Stimulated activated memory B cell treated with anti-CD40 and anti-IgM and Interleukin-4, amounts not matched to agents 10 μg/mL and 1 μg/mL and 100 μg/mL, for 72 hours (primary cell): Measurements from ENCODE around the gene USO1.
"Not testable (repeated sequence)": the region's sequence is repeated elsewhere in the genome, so short reads cannot be mapped to it uniquely, and the experiment has no call there.

ENCODE experiments used
- ATAC-seq: fragments of 150-1000 bp; cut with Tn5 transposase; 2 replicates; pipeline ENCODE4 v1.10.0; 2021
- H3K27ac Mint-ChIP-seq: one replicate; pipeline ENCODE4 v1.8.0; 2022; ENCODE audit warnings: mild to moderate bottlenecking, mixed read lengths
- H3K27me3 Mint-ChIP-seq: one replicate; pipeline ENCODE4 v1.8.0; 2022; ENCODE audit warnings: mixed read lengths
- H3K36me3 Mint-ChIP-seq: one replicate; pipeline ENCODE4 v1.8.0; 2022; ENCODE audit warnings: mixed read lengths
- H3K4me1 Mint-ChIP-seq: one replicate; pipeline ENCODE4 v1.8.0; 2022; ENCODE audit warnings: mixed read lengths
- H3K4me3 Mint-ChIP-seq: one replicate; pipeline ENCODE4 v1.8.0; 2022; ENCODE audit warnings: mild to moderate bottlenecking, moderate library complexity, mixed read lengths
- H3K9me3 Mint-ChIP-seq: one replicate; pipeline ENCODE4 v1.8.0; 2022; ENCODE audit warnings: mixed read lengths

Gene USO1, protein sequence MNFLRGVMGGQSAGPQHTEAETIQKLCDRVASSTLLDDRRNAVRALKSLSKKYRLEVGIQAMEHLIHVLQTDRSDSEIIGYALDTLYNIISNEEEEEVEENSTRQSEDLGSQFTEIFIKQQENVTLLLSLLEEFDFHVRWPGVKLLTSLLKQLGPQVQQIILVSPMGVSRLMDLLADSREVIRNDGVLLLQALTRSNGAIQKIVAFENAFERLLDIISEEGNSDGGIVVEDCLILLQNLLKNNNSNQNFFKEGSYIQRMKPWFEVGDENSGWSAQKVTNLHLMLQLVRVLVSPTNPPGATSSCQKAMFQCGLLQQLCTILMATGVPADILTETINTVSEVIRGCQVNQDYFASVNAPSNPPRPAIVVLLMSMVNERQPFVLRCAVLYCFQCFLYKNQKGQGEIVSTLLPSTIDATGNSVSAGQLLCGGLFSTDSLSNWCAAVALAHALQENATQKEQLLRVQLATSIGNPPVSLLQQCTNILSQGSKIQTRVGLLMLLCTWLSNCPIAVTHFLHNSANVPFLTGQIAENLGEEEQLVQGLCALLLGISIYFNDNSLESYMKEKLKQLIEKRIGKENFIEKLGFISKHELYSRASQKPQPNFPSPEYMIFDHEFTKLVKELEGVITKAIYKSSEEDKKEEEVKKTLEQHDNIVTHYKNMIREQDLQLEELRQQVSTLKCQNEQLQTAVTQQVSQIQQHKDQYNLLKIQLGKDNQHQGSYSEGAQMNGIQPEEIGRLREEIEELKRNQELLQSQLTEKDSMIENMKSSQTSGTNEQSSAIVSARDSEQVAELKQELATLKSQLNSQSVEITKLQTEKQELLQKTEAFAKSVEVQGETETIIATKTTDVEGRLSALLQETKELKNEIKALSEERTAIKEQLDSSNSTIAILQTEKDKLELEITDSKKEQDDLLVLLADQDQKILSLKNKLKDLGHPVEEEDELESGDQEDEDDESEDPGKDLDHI

DNA sequence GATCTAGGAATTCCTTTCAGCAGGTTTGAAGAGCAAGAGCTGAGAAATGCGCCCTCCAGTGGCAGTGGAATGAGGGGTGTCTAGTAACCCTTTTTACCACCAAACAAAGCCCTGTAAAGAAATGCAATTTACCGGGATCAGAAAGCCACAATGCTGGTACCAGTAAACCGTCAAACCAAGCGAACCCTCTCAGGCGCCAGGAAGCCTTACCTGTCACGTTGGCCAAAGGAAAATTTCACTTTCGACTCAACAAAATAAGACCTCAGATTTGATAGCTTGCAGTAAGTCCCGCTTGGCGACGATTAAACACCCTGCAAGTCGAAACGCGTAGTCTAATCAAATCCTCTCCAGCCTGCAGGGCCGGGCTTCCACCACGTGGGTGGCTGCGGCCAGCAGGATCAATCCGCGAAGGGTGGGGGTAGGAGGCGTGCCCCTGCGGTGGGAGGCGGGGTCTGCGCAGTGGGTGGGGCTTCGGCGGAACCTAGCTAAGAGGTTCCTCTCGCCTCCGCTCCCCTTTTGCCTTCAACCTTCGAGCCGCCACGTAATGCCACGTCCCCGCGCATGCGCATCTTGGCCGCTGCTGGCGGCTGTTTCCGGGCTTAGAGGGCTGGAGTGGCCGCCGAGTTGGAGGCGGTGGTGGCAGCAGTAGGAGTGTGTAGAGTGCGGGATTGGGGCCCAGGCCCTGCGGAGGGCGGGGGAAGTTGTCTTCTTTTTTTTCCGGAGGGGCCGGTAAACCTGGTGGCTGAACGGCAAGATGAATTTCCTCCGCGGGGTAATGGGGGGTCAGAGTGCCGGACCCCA lies at the start of gene USO1:
Gene USO1 (plus strand): TSS at position 512 of the 801 bp plus-strand sequence. CDS start 243 bp downstream, at position 755.
- H3K4me3 Mint-ChIP-seq: peak within 1 kb of the TSS; percentile 99
- ATAC-seq: peak; percentile 98
- H3K27me3 Mint-ChIP-seq: no peaks in the 10 kb centered on the region
- H3K4me1 Mint-ChIP-seq: peaks cover 47% of the 10 kb centered on the region
- H3K27ac Mint-ChIP-seq: peak within 1 kb of the TSS; percentile 99
- H3K9me3 Mint-ChIP-seq: no peaks in the 10 kb centered on the region
- peaks cover 10% of the 10 kb centered on the region for H3K36me3 Mint-ChIP-seq

DNA sequence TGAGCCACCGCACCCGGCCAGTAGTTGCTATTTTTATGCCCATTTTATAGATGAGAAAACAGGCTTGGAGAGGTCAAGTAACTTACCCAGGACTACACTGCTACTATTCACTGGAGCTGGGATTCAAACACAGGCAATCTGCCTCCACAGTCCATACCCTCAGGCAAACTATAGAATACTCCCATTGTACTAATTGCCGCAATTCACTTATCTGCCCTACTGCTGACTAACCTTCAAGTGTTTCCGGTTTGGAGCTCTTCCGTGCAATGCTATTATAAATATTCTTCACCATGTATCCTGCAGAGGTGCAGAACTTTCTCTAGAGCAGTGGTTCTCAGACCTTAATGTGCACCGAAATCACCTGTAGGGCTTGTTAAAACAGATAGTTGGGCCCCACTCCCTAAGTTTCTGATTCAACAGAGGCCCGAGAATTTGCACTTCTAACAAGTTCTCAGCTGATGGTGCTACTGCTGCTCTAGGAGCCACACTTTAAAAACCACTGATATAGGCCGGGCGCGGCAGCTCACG lies 49.3 kb upstream of the USO1 start:
- peaks cover 26% of the 10 kb centered on the region for H3K4me1 Mint-ChIP-seq
- H3K9me3 Mint-ChIP-seq: no peaks in the 10 kb centered on the region
- no peaks in the 10 kb centered on the region for H3K27me3 Mint-ChIP-seq
- H3K27ac Mint-ChIP-seq: no peak overlapping the region
- ATAC-seq: no peak
- no peak overlapping the region for H3K4me3 Mint-ChIP-seq
- H3K36me3 Mint-ChIP-seq: peaks cover 6% of the 10 kb centered on the region

DNA sequence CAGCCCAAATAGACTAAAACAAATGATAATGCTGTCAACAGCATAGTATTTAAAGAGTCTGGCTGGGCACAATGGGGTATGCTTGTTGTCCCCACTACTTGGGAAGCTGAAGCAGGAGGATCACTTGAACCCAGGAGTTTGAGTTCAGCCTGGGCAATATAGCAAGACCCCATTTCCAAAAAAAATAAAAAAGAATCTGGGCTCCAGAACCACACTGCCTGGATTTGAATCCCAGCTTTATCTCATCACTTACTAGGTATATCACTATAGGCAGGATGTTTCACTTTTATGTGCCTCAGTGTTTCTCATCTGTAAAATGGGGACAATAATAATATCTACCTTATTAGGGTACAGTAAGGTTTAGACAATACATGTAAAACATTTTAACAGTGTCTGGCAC lies 45.9 kb upstream of the USO1 start:
- H3K27ac Mint-ChIP-seq: no peak overlapping the region
- H3K9me3 Mint-ChIP-seq: no peaks in the 10 kb centered on the region
- H3K4me3 Mint-ChIP-seq: no peak overlapping the region
- H3K27me3 Mint-ChIP-seq: no peaks in the 10 kb centered on the region
- no peaks in the 10 kb centered on the region for H3K36me3 Mint-ChIP-seq
- H3K4me1 Mint-ChIP-seq: peaks cover 14% of the 10 kb centered on the region
- ATAC-seq: no peak

DNA sequence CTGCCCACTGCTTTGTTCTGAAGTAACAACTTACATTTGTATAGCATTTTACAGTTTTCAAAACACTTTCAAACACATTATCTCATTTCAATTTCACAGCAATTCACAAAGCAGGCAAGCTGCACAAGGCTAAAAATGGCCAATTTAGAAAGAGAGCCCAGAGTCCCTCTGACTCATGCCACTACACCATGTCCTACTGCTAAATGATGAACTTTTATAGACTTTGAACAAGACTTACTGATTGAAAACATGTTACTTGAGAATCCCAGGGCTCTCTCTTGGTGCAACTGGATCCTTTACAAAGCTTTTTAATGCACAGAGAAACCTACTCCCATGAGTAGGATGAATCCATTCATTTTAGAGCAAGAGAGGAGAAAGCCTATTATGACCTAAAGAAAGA lies 45.4 kb upstream of the USO1 start:
- no peaks in the 10 kb centered on the region for H3K27me3 Mint-ChIP-seq
- no peak for ATAC-seq
- H3K4me3 Mint-ChIP-seq: no peak overlapping the region
- no peaks in the 10 kb centered on the region for H3K36me3 Mint-ChIP-seq
- no peaks in the 10 kb centered on the region for H3K9me3 Mint-ChIP-seq
- peaks cover 11% of the 10 kb centered on the region for H3K4me1 Mint-ChIP-seq
- H3K27ac Mint-ChIP-seq: no peak overlapping the region

DNA sequence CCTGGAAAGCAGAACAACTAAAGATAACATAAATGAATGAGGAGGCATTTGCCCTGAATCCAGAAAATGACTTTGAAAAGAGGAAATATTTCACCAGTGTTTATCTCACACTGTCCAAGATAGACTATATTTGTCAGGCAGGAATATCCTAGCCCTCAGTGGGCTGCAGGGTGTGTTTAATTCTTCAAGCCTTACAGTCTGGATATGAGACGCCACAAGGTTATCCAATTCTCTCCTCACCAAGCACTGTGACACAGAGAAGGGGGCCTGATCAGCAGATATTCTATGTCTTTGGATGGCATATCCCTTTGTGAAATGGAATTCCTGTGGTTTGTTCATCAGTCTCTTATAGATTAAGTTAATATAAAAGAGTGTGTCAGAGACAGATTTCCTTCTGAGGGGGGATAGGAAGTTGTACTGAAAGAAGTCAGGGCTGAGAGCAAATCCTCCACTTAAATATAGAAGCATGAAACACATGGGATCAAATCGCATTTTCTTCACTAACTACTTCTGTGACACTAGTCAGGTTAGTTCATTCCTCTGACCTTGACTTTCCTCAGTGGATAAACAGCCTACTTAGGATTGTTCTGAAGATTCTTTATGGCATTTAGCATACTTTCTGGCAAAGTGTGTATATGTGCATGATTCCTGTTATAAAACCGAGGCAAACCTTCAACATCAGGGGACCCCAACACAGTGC lies 44.4 kb upstream of the USO1 start:
- no peaks in the 10 kb centered on the region for H3K36me3 Mint-ChIP-seq
- H3K4me1 Mint-ChIP-seq: peaks cover 8% of the 10 kb centered on the region
- no peaks in the 10 kb centered on the region for H3K27me3 Mint-ChIP-seq
- no peaks in the 10 kb centered on the region for H3K9me3 Mint-ChIP-seq
- no peak for ATAC-seq
- no peak overlapping the region for H3K4me3 Mint-ChIP-seq
- H3K27ac Mint-ChIP-seq: no peak overlapping the region

DNA sequence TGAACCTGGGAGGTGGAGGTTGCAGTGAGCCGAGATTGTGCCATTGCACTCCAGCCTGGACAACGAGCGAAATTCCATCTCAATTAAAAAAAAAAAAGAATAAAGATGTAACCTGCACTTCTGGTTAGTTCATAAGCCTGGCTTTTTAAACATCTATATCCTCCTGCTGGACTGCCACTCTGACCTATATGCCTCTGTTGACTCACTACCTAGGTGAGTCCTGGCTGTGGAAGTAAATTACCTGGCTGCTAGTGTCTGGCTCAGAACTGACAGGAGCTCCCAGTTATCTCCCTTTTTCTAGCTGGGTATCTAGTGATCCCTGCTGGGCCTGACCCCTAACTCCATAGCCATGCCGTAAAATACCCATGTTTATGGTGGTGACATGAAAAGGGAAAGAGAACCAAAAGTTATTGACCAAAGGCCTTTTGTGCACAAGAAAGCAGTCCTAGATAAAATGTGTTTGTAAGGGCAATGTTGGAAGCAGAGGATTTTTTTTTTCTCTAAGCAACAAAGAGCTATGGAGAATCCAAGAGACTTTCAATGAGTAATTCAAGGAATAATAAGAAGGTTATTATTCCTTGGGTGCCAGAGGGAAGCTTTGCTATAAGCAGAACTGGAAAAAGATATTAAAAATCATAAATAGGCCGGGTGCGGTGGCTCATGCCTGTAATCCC lies 40.8 kb upstream of the USO1 start:
- Mint-ChIP-seq H3K36me3 (peaks cover 11% of the 10 kb centered on the region), H3K27ac (peak overlapping the region; percentile 55), H3K9me3 (peaks cover 2% of the 10 kb centered on the region), H3K4me3 (no peak overlapping the region), H3K27me3 (no peaks in the 10 kb centered on the region), H3K4me1 (peaks cover 8% of the 10 kb centered on the region)
- no peak for ATAC-seq

DNA sequence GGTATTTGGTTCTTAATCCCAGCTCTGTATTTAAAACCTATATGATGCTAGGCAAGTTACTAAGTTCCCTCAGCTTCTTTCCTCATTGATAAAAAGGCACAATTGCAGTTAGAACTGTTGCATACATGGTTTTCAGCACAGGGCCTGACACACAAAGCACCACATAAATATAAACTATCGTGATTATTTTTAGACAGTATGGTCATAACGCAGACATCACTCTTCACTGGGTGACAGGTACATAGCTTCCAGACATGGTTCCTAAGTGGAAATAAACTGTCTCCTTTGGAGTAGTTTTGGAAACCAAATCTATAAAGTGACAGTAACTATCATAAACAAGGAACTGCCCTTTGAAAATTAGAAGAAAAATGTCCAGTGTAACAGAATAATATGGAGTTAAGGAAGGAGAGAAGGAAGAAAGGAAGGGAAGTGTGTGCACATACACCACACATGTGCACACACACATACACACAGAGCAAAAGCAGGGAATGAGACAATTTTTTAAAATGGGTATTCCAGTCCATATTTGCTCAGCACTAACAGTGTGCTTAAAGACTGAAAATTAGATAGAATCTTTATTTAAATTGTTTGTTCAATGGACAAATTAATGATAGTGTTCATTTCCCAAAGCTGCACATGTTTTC lies 38.7 kb upstream of the USO1 start:
- no peak overlapping the region for H3K4me3 Mint-ChIP-seq
- H3K9me3 Mint-ChIP-seq: peaks cover 2% of the 10 kb centered on the region
- H3K4me1 Mint-ChIP-seq: peaks cover 8% of the 10 kb centered on the region
- peaks cover 11% of the 10 kb centered on the region for H3K36me3 Mint-ChIP-seq
- H3K27ac Mint-ChIP-seq: no peak overlapping the region
- H3K27me3 Mint-ChIP-seq: no peaks in the 10 kb centered on the region
- ATAC-seq: no peak

DNA sequence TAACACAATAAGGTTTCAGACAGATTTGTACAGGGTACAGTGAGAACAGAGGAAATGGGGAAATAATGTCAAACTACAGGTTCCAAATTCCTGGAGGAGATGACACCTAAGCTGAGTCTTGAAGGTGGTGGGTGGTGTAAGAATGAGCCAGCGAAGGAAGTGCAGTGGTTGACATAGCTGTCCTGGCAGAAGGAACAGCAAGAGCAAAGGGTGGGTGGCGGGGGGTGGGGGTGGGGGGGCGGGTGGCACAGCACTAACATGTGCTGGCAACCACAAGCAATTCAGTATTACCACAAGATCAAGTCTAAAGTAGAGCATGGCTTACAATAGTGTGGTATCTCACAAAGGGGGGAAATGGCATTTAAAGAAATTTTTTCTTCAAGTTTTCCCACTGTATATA lies 38.0 kb upstream of the USO1 start:
- Mint-ChIP-seq H3K4me3 (no peak overlapping the region), H3K4me1 (peaks cover 8% of the 10 kb centered on the region), H3K27ac (no peak overlapping the region), H3K27me3 (no peaks in the 10 kb centered on the region), H3K9me3 (peaks cover 2% of the 10 kb centered on the region), H3K36me3 (peaks cover 11% of the 10 kb centered on the region)
- no peak for ATAC-seq

DNA sequence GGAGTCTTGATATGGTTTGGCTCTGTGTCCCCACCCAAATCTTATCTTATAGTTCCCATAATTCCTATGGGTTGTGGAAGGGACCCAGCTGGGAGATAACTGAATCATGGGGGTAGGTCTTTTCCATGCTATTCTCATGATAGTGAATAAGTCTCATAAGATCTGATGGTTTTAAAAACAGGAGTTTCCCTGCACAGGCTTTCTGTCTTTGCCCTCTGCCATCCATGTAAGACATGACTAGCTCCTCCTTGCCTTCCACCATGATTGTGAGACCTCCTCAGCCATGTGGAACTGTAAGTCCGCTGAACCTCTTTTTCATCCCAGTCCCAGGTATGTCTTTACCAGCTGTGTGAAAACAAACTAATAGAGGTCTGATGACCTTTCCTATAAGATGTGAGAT lies 37.3 kb upstream of the USO1 start:
- H3K27me3 Mint-ChIP-seq, H3K4me1 Mint-ChIP-seq, H3K9me3 Mint-ChIP-seq, H3K27ac Mint-ChIP-seq, ATAC-seq, H3K4me3 Mint-ChIP-seq: not testable (repeated sequence)
- peaks cover 11% of the 10 kb centered on the region for H3K36me3 Mint-ChIP-seq

DNA sequence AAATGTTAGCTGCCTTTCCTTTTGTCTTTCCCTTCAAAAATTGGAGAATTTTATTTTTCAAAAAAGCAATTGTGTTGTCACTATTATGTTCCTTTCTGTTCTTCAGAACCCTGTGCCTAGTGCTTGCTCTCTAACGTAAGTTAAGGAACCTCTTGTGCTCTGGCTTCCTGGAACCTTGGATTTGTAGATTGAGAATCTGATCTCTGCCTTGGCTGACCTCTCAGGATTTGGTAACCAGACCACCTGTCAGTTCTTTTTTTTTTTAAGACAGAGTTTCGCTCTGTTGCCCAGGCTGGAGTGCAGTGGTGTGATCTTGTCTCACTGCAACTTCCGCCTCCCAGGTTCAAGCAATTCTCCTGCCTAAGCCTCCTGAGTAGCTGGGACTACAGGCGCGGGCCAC lies 32.3 kb upstream of the USO1 start:
- H3K27me3 Mint-ChIP-seq, H3K27ac Mint-ChIP-seq, H3K4me3 Mint-ChIP-seq, ATAC-seq, H3K9me3 Mint-ChIP-seq: not testable (repeated sequence)
- peaks cover 11% of the 10 kb centered on the region for H3K36me3 Mint-ChIP-seq
- H3K4me1 Mint-ChIP-seq: peaks cover 14% of the 10 kb centered on the region

DNA sequence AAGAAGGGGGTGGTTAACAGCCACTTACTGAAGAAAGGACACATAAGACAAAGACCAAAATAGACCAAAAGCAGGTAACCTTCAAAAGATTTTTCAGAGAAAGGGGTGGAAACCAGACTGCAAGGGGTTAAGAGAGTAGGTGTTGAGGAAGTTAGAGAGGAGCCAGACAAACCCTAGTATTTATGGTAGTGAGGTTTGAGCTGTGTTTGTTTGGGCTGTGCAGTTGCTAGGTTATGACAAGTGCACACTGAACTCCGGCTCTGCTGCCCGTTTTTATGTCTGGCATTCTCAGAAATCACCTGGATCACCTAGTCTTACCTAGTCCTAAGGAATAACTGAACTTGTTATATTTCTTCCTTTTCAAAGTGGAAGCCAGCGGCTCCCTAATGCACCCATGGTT lies 28.3 kb upstream of the USO1 start:
- Mint-ChIP-seq H3K27ac (peak overlapping the region; percentile 90), H3K27me3 (no peaks in the 10 kb centered on the region), H3K4me1 (peaks cover 33% of the 10 kb centered on the region), H3K4me3 (no peak overlapping the region), H3K9me3 (no peaks in the 10 kb centered on the region), H3K36me3 (peaks cover 7% of the 10 kb centered on the region)
- peak; percentile 71 for ATAC-seq

DNA sequence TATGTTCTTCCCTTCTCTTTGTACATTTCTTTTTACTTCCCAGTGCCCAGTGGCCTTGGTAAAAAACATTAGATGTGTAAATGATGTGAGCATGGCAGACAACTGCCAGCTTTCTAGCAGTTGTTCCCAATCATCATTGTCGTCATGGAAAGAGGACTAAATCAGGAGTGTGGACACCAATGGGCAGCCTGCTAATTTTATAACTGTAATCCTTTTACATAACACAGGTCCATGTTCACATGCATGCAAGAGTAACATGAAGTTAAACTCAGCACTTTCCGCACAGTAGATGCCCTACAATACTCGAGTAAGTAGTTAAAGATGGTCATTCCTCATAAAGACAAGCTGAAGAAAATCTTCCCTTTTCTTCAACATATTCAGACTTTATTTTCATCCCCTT lies 27.8 kb upstream of the USO1 start:
- peaks cover 7% of the 10 kb centered on the region for H3K36me3 Mint-ChIP-seq
- H3K9me3 Mint-ChIP-seq: no peaks in the 10 kb centered on the region
- peaks cover 33% of the 10 kb centered on the region for H3K4me1 Mint-ChIP-seq
- H3K27me3 Mint-ChIP-seq: no peaks in the 10 kb centered on the region
- ATAC-seq: no peak
- H3K4me3 Mint-ChIP-seq: no peak overlapping the region
- peak overlapping the region; percentile 90 for H3K27ac Mint-ChIP-seq

DNA sequence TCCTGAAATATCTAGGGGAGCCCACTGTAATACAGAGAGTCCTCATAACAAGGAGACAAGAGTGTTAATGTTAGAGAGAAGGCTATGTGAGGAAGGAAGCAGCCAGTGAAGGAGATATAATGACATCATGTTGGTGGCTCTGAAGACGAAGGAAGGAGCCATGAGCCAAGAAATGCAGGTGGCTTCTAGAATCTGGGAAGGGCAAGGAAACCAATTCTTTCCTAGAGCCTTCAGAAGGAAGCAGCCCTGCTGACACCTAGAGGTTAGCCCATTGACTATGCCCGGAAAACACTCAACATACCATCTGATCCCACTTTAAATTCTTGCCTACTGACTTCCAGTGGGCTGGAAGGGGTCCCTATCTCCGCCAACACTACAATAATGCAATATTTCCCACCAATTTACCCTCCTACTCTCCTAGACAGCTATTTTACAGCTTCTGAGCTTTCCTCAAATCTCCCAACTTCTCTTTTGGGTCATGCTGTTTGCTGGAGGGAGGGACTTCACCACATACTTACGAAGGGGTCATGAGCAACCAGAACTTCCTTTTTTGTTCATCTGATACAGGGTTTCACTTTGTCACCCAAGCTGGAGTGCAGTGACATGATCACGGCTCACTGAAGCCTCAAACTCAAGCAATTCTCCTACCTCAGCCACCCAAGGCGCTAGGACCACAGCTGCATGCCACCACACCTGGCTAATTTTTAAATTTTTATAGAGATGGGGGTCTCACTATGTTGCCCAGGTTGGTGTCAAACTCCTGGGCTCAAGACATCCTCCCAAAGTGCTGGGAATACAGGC lies 26.0 kb upstream of the USO1 start:
- peaks cover 7% of the 10 kb centered on the region for H3K36me3 Mint-ChIP-seq
- ATAC-seq: peak; percentile 96
- no peaks in the 10 kb centered on the region for H3K9me3 Mint-ChIP-seq
- peak overlapping the region; percentile 42 for H3K4me3 Mint-ChIP-seq
- H3K27me3 Mint-ChIP-seq: no peaks in the 10 kb centered on the region
- peak overlapping the region; percentile 90 for H3K27ac Mint-ChIP-seq
- peaks cover 33% of the 10 kb centered on the region for H3K4me1 Mint-ChIP-seq
